Testis (tissue), 3 donors: ENCODE measurements around the gene ANO2. TPM values are rescaled to one million over a fixed set of nuclear protein-coding genes. Genes with fewer than 3 reads are reported as not detected.

ENCODE experiments used
- DNase-seq: peaks from one replicate; pipeline ENCODE4 v3.0.0-alpha.2; 2019
- H3K27ac ChIP-seq, 2 donors: fragments of 200-600 bp; sonication (generic); one replicate each; pipeline ENCODE4 v1.5.1; 2019
- H3K27me3 ChIP-seq: fragments of 200-600 bp; sonication (generic); one replicate; pipeline ENCODE4 v1.5.1; 2019
- H3K36me3 ChIP-seq: fragments of 200-600 bp; sonication (generic); one replicate; pipeline ENCODE4 v1.5.1; 2017; ENCODE audit warnings: low read depth; ENCODE audit errors: missing control alignments
- H3K4me1 ChIP-seq: fragments of 200-600 bp; sonication (generic); one replicate; pipeline ENCODE4 v1.5.1; 2019
- H3K4me3 ChIP-seq, 2 donors: fragments of 200-600 bp; sonication (generic); one replicate each; pipeline ENCODE4 v1.5.1; 2017 to 2019
- H3K9me3 ChIP-seq: fragments of 200-600 bp; sonication (generic); one replicate; pipeline ENCODE4 v1.5.1; 2017
- POLR2A ChIP-seq: fragments of 450-650 bp; IDR thresholded peaks from one replicate; pipeline ENCODE4 v1.6.1; 2017; ENCODE audit warnings: antibody characterized with exemption, mild to moderate bottlenecking, moderate library complexity
- WGBS, 2 donors: methylation state at CpG; one replicate each; pipeline ENCODE4 v1.1.5; 2018; 5-methylcytosine and 5-hydroxymethylcytosine counted together
- intact Hi-C: fragments of 100-400 bp; cut with DNase I; formaldehyde crosslinking; loops from one replicate; pipeline ENCODE4 v1.15.1; 2023; ENCODE audit warnings: low total_unique reads
- polyA plus RNA-seq: library from polyadenylated mRNA; stranded (reverse); fragments of 350-450 nt; fragmentation: Illumina TruSeq; extraction: RNeasy Lipid Tissue Mini Kit (QIAGEN cat#74804); gene quantifications from one replicate; pipeline ENCODE4 v1.2.3, GENCODE V29; 2014; ENCODE audit warnings: low read depth, low replicate concordance; ENCODE audit not compliant: insufficient read depth
- total RNA-seq, 2 donors: library from RNA; depleted of rRNA; stranded (reverse); fragments of >200 nt; gene quantifications; one replicate each; pipeline ENCODE4 v1.2.3, GENCODE V29; 2016
- TF ChIP-seq, protein P1 (sequence below), 3 experiments: fragments of 450-650 bp in 2 of 3; fragments of 200-600 bp in 1 of 3; sonication (generic) in 1 of 3; IDR thresholded peaks; one replicate each; pipeline ENCODE4 v1.5.1; 2016 to 2019; ENCODE audit warnings: antibody characterized with exemption in 3 of 3, mild to moderate bottlenecking in 2 of 3, moderate library complexity in 1 of 3

The ANO2 gene
- total and polyA plus RNA-seq, 3 donors from 2014 or later, result 9.8 to 24.5 (median 24.4) TPM

DNA sequence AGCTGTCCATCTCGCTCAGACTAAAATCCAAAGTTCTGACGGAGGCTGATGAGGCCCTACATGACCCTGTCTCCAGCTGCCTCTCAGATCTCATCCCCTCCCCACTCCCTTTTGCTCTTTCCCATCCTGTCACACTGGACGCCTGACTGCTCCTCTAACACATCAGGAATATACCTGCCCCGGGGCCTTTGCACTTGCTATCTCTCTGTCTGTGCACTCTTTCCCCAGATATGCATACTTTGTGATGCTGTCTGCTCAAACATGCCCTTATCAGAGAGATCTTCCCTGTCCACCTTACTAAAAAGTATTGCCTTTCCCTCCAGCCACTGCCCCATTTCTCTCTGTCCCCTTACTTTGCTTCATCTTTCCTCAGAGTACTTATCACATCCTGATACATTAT lies 238.8 kb downstream of the ANO2 start:
- no peaks in the 10 kb centered on the region for H3K36me3 ChIP-seq
- no peaks in the 10 kb centered on the region for H3K4me1 ChIP-seq
- DNase-seq, result no peak
- 87% methylated on average over 4 of the region's 4 CpGs for WGBS, 2 donors
- intact Hi-C loops, result no loop called here
- H3K9me3 ChIP-seq, result no peaks in the 10 kb centered on the region
- no peak overlapping the region for H3K27ac ChIP-seq
- H3K4me3 ChIP-seq, result no peak overlapping the region
- H3K27me3 ChIP-seq, result no peaks in the 10 kb centered on the region
- TF ChIP-seq, protein P1, sequence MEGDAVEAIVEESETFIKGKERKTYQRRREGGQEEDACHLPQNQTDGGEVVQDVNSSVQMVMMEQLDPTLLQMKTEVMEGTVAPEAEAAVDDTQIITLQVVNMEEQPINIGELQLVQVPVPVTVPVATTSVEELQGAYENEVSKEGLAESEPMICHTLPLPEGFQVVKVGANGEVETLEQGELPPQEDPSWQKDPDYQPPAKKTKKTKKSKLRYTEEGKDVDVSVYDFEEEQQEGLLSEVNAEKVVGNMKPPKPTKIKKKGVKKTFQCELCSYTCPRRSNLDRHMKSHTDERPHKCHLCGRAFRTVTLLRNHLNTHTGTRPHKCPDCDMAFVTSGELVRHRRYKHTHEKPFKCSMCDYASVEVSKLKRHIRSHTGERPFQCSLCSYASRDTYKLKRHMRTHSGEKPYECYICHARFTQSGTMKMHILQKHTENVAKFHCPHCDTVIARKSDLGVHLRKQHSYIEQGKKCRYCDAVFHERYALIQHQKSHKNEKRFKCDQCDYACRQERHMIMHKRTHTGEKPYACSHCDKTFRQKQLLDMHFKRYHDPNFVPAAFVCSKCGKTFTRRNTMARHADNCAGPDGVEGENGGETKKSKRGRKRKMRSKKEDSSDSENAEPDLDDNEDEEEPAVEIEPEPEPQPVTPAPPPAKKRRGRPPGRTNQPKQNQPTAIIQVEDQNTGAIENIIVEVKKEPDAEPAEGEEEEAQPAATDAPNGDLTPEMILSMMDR (IDR thresholded peaks at IDR 0.05), result no peak

DNA sequence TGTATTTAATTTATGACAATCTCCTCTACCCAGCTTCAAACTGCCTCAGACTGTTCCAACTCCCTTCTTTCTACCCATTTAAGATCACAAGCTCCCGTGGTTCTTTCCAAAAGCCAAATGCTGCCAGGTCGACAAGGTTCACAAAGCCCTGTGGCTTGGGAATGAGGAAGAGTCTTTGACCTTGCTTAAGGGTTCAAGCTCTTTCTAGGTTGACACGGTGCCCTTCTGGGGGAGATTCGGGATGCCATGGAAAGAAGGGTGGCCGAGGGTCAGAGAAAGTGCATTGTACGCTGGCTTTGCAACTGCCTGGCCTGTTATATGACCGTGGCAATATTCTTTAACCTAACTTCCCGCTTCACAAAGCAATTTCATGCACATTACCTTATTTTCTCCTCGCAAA lies 239.3 kb downstream of the ANO2 start:
- Histone ChIP-seq H3K4me1 (no peaks in the 10 kb centered on the region), H3K27me3 (no peaks in the 10 kb centered on the region), H3K36me3 (no peaks in the 10 kb centered on the region), H3K9me3 (no peaks in the 10 kb centered on the region), H3K27ac (no peak overlapping the region), H3K4me3 (no peak overlapping the region)
- TF ChIP-seq POLR2A, result no peak
- TF ChIP-seq, protein P1 (IDR thresholded peaks at IDR 0.05), result no peak
- intact Hi-C loops, result no loop called here
- DNase-seq, result no peak
- WGBS, 2 donors, result 75 to 77% methylated on average over 9 of the region's 9 CpGs

- no peak for DNase-seq
- TF ChIP-seq, protein P1 (IDR thresholded peaks at IDR 0.05), result no peak
- TF ChIP-seq POLR2A, result no peak
- no peaks in the 10 kb centered on the region for H3K9me3 ChIP-seq
- intact Hi-C loops, result no loop called here
- WGBS, 2 donors, result 73 to 77% methylated on average over 6 of the region's 6 CpGs
- no peak overlapping the region for H3K27ac ChIP-seq
- H3K4me3 ChIP-seq, result no peak overlapping the region
- no peaks in the 10 kb centered on the region for H3K36me3 ChIP-seq
- H3K27me3 ChIP-seq, result no peaks in the 10 kb centered on the region
- H3K4me1 ChIP-seq, result no peaks in the 10 kb centered on the region
Observed at GRCh38 chr12:5694759-5695409, 250.2 kb downstream of the ANO2 start.

DNA sequence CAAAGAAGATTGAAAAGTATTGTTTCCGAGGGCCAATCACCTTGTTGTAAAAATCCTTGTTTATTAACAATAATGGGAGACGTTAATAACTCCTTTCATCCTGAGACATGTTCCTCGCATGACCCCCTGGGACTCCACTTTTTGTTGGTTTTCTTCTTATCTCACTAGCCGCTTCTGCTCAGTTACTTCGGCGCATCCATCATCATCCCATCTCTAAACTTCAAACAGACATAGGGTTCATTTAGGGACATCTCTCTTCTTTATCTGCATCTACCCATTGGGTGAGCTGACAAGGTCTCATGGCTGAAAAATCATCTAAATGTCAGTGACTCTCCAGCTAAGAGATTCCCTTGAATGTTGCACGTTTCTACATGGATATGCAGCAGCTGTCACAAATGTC lies 252.2 kb downstream of the ANO2 start:
- no peak for DNase-seq
- H3K27ac ChIP-seq, result no peak overlapping the region
- WGBS, 2 donors, result 85 to 88% methylated on average over 7 of the region's 7 CpGs
- no peak for TF ChIP-seq POLR2A
- TF ChIP-seq, protein P1 (IDR thresholded peaks at IDR 0.05), result no peak
- no peaks in the 10 kb centered on the region for H3K27me3 ChIP-seq
- H3K9me3 ChIP-seq, result no peaks in the 10 kb centered on the region
- intact Hi-C loops, result no loop called here
- H3K4me1 ChIP-seq, result no peaks in the 10 kb centered on the region
- H3K36me3 ChIP-seq, result no peaks in the 10 kb centered on the region
- H3K4me3 ChIP-seq, result no peak overlapping the region

GRCh38 chr12:5691943-5692342 lies 253.1 kb downstream of the ANO2 start:
- Histone ChIP-seq H3K27ac (no peak overlapping the region), H3K9me3 (no peaks in the 10 kb centered on the region), H3K4me3 (no peak overlapping the region), H3K36me3 (no peaks in the 10 kb centered on the region), H3K27me3 (no peaks in the 10 kb centered on the region), H3K4me1 (no peaks in the 10 kb centered on the region)
- intact Hi-C loops, result no loop called here
- no peak for DNase-seq
- WGBS, 2 donors, result 69 to 85% methylated on average over 6 of the region's 6 CpGs
- no peak for TF ChIP-seq POLR2A
- TF ChIP-seq, protein P1 (IDR thresholded peaks at IDR 0.05), result no peak
